Measurements from ENCODE around the gene ZNF648.

DNA sequence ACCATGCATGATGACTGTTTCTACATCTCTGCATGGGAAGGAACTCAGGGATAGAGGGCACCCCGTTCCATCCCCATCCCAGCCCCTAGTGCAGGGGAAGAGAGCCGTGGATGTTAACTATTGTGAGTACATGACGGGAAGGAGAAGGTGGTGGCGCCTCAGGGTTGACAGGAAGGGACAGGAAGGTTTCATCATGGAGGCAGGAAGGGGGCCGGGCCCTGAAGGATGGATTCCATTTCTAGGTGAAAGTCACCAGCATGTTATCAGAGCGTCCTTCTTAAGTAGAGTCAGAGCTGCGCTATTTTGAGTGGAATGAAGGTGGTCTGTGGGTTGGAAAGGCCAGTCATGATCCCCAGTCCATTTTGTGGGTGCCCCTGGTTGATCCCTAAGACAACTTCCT, 25.1 kb upstream of the ZNF648 start:
- TF ChIP-seq, protein P1, sequence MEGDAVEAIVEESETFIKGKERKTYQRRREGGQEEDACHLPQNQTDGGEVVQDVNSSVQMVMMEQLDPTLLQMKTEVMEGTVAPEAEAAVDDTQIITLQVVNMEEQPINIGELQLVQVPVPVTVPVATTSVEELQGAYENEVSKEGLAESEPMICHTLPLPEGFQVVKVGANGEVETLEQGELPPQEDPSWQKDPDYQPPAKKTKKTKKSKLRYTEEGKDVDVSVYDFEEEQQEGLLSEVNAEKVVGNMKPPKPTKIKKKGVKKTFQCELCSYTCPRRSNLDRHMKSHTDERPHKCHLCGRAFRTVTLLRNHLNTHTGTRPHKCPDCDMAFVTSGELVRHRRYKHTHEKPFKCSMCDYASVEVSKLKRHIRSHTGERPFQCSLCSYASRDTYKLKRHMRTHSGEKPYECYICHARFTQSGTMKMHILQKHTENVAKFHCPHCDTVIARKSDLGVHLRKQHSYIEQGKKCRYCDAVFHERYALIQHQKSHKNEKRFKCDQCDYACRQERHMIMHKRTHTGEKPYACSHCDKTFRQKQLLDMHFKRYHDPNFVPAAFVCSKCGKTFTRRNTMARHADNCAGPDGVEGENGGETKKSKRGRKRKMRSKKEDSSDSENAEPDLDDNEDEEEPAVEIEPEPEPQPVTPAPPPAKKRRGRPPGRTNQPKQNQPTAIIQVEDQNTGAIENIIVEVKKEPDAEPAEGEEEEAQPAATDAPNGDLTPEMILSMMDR (IDR thresholded peaks at IDR 0.05): no peak
- no peak for TF ChIP-seq POLR2A (IDR thresholded peaks at IDR 0.05)
